Measurements from ENCODE around the gene NDNF.

NDNF gene

DNA sequence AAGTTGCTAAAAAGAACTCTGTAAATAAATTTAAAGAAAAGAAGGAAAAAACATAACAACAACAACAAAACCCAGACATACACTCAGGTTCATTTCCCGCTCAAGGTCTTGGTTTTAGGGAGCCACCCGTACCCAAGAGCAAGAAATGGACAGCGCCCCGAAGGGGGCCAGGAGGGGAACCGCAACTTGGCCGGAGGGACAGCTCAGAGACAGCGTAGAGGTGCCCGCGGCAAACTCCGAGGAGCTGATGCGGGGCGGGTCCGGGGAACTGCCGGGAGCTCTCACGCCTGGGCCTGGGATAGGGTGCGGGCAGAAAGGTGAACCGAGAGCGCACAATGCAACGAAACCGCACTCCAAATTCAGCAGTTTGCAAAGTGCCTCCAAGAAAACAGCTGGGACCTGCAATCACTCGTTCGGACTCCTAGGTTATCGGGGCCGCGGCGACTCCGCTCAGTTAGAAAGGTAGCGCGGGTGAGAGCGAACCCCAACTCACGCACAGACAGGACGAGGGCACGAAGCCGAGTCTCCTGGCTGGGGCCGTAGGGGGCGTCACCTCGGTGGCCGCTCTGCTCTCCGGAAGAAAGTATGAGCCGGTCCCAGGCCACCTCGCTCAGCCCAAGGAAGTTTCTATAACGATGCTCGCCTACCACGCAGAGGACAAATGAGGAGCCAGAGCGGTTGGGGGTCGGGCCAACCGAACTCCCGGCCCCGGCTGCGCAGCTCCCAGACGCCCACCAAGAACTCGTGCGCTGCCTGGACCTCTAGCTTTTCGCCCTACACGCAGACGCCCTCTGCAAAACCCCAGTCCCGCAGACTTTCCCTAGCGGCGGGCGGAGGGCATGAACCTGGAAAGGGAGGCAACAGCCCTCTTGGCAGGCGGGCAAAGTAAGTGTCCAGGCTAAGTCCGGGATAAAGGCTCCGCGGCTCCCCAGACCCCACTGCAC is 1.4 kb downstream of the NDNF start:
- no peak for DNase-seq (ENCODE audit: low read depth)

DNA sequence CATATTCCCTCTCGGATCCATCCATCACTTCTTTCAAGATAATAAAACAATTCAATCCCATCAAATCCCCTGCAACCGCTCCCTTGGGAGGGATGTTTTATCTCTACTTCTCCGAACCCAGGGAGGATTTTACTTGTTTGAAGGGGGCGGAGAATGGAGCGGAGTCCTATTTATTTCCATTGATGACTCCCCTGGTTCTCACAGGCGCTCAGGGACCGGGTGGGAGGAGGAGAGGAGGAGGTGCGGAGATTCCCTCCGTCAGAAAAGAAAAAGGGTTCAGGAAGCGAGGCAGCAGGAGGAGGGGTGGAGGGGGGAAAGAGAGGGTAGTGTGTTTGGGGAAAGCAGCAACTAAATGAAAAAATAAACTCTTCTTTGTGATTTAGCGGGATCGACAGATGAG is 2.1 kb downstream of the NDNF start:
- no peak for DNase-seq (ENCODE audit: low read depth)

DNA sequence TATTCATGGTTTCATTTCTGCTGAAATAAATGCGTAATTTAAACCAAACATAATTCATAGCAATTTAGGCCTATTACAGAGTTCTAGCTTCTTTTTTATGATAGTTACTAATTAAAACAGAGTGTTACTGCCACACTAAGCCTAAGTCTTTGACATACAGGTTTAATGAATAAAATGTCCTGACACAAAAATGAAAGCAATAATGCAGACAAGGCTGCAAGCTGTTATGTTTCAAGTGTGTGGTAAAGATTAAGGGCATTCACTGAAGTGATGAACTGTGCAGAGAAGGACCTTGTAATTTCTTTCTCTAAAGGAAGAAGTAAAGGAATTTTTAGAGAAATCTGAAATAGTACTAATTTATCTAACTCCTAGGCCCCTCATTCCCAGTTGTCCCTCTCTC is 2.9 kb downstream of the NDNF start:
- no peak for DNase-seq (ENCODE audit: low read depth)

DNA sequence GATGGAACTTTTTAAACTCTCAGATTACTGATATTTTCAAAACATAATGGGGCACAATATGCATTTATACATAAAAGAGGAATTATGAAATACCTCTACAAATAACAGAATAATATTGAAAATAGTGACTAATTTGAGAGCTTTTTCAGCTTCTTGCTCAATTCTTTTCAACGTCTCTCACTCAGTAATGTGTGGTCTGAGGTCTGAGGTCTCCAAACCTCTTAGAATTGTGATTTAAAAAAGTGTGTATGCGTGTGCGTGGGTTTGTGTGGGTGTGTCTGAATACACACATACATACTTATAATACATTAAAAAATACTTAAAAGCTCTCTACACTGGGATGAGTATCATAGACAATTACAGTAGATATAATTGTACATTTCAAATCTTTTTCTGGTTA is 7.9 kb downstream of the NDNF start:
- no peak for DNase-seq (ENCODE audit: low read depth)

DNA sequence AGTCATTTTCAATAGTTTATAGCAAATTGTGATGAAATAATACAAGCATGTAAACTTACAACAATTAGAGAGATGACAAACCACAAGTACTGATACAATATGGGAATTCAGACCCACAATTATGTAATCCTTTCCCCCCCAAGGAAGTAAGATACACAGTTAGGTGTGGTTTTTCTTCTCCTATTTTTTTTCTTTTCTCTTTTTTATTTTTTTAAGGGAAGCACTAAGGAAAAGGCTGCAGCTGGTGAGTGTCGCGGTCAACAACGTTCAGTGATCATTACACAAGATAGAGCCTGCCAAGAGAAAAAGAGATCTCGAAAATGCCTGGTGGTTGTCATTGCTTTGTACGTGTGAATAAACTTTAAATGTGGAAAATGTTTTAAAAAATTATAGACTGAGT is 9.8 kb downstream of the NDNF start:
- DNase-seq (ENCODE audit: low read depth): no peak

DNA sequence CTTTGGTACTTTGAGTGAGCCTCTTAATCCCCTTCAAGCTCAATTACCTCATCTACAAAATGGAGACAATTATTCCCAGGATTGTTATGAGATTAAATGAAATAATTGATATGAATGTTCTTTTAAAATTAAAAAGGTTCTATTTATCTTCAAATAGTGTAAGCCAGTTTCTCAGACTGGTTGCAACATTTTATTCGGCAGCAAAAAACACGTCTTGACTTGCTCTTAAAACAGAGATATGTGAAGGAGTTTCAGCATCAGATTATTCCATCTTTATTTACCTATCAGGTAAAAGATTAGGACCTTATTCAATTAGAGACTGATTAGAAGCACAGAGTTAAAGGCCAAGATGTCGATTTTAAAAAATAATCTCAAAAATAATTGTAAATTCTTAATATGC is 10.5 kb downstream of the NDNF start:
- no peak for DNase-seq (ENCODE audit: low read depth)

DNA sequence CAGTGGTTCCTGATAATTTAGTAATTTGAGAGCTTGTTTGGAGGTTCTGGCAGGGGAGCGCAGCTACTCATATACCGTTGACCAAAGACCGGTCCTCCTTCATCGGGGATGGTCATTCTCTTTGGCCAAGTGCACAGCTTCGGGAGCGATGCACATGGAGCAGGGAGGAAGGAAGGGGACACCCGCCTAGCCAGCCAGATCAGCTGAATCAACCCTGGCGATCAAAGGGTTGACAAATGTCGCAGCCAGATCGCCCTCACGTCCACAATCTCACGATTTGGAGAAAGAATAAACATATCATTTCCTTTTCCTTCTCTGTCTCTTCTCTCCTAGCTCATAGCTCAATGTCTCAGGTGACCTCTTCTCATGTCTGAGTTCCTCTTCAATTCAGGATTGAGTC is 11.1 kb downstream of the NDNF start:
- DNase-seq (ENCODE audit: low read depth): no peak

DNA sequence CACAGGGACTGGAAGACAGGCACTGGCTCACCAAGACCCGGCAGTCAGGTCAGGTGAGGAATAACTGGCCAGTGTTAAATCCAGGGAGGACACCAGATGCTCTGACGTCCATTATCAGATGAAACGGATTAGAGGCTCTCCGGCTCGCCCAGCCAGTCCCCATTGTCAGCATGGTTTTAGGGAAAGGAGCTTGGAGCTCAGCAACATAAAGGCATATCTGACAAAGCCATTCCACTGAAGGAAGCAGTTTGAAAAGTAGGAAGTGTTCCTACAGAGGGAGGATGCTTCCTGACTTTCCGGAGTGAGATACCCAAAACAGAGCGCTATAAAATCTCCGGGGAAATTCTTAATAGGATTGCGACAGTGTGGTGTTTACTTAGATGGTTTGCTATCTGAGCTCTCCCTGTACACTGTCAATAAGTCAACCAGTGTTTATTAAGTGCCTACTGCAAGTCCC is 14.8 kb downstream of the NDNF start:
- DNase-seq (ENCODE audit: low read depth): no peak

DNA sequence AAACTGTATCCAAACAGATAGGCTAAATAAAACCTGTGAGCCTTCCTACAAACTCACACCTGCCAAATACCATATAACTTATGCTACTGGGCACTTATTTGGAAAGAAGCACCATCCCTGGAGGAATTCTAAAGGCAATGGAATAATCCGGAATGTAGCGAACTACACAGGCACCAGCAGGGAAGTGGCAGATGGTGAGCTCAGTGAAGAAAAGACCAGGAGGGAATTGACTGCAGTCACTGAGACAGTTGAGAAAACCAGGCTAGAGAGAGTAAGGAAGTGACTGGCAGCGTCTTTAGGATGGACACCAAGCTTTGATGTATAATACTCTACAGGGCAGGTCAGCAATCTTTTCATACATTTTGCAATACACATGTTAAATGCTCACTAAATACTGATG is 16.3 kb downstream of the NDNF start:
- DNase-seq (ENCODE audit: low read depth): no peak

DNA sequence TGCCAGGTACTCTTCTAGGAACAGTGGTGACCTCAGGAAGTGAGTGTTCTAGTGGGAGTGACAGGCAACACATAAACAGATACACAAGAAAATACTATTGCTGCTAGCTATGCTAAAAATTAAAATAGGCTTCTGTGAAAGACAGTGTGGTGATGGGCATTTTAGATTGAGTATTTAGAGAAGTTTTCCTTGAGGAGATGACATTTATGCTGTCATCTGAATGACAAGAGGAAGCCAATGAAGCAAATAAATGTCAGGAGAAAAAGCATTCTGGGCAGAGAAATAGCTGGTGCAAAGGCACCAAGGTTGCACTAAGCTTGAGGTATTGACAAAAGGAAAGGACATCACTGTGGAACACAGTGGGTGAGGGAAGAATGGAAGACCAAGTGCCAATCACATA is 18.0 kb downstream of the NDNF start:
- DNase-seq (ENCODE audit: low read depth): no peak

DNA sequence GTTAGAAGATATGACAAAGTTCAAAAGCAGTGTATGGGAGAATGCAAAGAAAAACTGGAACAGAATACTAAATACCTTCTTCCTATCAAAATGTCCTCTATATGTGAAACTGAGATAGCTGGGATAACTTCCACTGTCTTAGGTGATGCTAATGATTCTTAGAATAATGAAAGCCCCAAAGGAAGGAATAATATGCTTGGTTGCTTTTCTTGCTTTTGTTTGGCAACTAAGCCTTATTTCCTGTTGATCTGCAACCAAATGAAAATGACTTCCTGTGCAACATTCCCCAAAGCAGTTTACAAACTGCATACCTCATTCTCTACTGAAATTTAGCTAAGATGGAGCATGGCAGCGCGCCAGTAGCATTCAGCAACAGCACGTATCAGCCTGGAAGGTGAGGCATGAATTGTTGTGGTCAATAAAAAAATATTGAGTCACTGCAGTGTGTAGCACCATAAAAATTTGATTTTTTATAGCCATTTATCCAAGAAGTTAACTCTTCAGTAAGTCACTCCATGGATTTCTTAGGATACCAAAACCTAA is 18.7 kb downstream of the NDNF start:
- no peak for DNase-seq (ENCODE audit: low read depth)

DNA sequence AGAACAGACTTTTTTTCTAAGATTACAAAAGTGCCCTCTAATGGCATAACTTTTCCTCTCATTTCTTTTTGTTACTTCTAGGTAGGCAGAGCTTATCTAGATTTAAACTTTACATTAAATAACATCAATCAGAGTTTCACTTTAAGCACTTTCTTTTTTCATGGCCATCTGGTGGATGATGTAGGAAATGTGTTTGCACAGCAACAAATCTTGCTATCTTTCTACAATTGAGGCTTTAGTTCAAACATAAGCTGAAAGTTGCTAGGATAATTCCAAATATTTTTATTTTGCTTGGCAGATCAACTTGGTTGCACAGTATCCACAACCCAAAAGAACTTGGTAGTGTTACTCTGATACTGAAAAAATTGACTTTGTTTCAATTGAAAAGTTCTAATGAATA is 22.0 kb downstream of the NDNF start:
- peak; percentile 26 for DNase-seq (ENCODE audit: low read depth)

DNA sequence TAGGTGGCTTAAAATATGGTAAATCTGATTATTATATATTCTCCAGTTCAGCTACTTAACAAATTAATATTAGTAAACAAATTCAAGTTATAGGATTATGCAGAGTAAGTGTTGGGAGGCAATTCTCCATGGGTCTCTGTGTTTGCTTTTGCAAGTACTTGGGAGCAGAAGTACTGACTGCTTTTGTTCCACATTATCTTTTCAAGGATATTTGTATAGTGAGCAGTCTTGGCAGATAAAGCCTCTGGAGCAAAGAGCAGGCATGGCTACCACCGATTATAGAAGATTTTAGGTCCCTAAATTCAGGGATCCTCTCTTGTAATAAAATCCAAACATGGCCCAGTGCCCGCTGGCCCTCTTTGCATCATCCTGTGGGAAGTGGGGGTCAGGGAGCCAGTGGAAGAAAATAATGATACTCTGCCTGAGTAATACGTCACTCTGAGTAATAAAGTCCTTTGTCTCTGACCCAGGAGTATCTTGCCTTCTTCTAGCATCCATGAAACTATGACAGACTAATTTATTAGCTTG is 23.2 kb downstream of the NDNF start:
- no peak for DNase-seq (ENCODE audit: low read depth)

DNA sequence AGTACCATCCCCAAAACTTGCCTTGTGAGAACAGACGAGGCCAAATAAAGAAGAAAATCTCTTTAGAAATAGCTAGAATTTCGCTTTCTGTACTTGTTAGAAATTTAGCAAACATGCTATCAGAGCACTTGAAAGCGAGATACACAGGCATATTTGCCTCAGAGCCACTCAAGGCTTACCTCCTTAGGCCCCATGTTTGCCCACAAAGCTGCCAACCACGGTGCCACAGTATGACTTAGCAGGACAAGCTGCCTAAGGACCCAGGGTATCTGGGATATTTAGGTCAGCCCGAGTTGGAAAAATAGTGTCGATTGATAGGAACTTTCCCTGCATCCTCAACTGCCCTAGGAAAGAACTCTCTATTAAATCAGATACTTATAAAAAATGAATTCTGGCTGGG is 24.2 kb downstream of the NDNF start:
- DNase-seq (ENCODE audit: low read depth): no peak

DNA sequence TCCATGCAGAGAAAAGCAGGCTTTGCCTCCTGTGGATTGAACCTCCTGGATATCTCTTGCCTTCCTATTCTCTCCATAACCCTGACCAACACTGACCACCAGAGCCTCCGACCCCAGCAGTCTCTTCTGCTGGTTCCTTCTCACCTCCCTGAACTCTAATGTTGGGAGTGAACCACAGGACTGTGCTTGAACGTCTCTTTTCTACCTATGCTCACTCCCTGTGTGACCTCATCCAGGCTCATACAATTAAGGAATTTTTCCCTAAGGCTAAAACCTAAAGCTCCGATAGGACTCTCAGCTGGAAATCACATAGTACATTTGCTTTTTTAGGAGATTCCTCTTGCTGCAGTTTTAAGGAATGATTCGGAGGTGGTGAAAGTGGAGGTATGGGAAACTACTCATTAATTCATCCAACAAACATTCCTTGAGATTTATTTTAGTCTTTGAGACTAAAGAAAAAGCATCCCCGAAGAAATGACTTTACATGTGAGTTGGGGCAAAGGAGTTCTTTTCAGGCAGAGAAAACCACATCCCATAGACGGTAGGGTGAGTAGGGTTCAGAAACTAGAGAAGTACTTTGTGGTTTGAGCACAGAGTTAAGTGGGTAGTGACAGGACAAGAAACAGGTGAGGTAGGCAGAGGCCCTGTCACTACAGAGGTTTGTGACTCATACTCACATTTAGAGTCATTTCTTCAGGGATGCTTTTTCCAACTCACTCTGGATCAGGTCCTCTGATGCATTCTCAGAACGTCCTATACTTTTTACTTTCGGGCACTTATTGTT is 30.8 kb downstream of the NDNF start:
- no peak for DNase-seq (ENCODE audit: low read depth)

DNA sequence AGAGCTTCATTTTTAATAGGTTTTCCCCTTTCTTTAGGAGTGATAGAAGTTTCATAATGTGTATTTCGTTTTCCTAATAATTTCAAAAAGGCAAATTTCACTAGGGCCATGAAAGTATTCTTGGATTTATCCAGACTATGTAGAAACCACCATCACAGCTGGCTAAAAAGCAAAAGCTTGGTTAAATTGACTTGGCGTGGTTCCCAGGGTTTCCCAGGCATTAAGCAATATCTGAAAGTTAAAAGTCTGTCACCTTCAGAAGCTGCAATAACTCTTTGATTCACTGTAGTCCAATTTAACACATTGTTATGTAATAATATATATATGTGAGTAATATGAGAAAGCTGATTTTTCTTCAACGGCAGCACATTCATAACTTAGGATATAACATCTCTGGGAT is 38.3 kb downstream of the NDNF start:
- DNase-seq (ENCODE audit: low read depth): peak; percentile 37

DNA sequence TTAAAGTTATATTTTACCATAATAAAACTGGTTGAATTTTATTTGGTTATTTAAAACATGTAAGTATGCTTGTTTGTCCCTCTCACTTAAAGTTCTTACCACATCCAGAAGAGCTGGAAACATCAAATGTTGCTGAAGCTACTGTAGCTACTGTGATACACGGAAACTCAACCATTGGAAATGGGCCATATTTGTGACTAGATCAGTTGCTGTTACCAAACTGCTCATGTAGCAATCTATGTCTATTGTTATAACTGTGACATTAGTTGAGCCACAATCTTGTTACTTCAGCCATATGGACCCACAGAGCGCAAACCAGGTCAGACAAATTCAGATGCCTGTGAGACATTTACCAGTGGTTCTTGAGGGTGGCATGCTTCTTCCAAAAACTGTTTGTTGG is 41.6 kb downstream of the NDNF start:
- DNase-seq (ENCODE audit: low read depth): no peak

DNA sequence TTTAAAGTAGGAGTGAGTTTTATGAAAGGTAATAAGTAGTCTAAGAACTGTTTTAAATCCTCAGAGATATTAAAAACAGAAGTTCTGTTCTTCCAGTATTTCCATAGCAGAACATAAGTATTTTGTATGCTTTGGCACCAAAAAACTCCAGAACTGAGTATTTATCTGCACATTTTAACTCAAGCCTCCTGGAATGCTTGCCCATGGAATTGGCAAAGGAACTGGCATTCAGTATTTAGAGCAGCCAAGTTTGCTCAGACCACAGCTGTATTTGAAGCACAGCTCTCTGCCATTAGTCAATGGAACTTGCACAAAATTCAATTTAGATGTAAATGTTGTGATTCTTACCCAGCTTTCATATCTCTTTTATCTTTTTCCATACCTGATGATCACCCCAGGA is 42.2 kb downstream of the NDNF start:
- DNase-seq (ENCODE audit: low read depth): no peak

DNA sequence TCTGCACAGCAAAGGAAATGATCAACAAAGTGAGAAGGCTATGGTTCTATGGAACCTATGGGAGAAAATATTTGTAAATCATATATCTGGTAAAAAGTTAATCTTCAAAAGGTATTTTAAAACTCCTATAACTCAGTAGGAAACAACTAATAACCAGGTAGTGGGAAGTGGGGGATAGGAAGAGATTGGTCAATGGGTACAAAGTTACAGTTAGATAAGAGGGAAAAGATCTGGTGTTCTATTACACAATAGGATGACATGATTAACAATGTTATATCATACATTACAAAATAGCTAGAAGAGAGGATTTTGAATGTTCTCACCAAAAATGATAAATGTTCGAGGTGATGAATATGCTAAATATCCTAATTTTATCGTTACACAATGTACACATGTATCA is 46.3 kb downstream of the NDNF start:
- no peak for DNase-seq (ENCODE audit: low read depth)

DNA sequence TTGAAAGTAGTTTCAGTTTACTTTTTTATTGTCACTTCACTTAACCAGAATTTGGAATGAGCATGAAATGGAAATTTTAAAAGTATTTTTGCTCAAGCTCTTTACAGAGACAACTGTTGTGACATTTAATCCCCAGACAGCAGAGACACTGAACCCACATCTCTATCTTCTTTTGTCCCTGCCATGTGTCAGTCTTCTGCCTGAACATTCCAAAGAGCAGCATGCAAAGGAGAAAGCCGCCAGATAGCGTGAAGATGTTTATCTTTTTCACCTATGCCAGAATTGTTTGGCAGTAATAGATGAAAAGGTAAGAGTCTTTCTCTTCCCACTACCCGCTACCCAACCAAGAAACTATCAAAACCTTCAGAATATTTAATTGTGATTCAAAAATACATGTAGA is 46.8 kb downstream of the NDNF start:
- no peak for DNase-seq (ENCODE audit: low read depth)

DNA sequence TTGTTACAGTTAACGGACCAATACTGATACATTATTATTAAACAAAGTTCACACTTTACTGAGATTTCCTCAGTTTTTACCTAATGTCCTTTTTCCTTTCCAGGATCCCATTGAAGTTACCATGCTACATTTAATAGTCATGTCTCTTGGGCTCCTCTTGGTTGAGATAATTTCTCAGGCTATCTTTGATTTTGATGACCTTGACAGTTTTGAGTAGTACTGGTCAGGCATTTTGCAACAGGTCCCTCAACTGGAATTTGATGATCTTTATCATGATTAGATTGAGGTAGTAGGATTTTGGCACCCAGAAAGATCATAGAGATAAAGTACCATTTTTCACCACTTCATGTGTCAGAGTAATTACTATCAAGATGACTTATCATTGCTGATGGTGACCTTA is 53.8 kb downstream of the NDNF start:
- no peak for DNase-seq (ENCODE audit: low read depth)

DNA sequence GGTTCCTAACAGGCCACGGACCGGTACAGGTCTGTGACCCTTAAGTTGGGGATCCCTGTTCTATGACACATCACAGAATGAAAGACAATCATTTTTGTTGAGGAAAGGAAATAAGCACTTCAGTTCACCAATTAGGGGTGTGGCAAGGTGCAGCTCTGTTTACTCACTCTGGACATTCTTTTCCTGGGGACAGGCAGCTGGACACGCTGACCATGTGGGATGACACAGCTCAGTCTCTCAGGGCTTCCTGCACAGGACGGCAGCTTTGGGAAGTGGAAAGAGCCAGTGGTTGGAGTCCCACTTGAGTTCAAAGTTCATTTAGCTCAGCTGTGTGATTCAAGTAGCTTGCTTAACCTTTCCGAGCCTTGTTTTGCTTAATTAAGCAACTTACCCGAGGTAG is 55.7 kb downstream of the NDNF start:
- DNase-seq (ENCODE audit: low read depth): no peak

DNA sequence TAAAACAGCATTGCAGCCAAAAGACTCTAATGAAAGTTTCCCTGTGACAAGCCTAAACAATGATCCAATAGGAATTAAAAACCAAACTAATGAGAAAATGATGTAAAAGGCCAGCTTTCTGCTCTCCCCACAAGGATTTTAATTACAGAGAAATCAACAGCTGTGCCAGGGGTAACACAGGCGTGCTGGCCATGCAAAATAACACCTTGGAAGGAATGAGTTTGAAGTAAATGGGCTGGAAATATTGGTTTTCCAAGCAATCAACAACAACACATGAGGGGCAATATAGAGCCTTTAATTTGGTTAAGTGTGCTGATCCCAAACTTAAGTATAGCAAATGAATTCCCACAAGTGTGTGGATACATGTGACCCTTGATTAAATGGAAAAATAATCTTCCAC is 56.9 kb downstream of the NDNF start:
- no peak for DNase-seq (ENCODE audit: low read depth)

Data from fibroblast of the conjunctiva (primary cell).